Upper lobe of right lung (tissue), 1 donor: Measurements from ENCODE around the gene MAB21L2. TPM values are rescaled to one million over a fixed set of nuclear protein-coding genes. Genes with fewer than 3 reads are reported as not detected.
"Not testable (repeated sequence)": the region's sequence is repeated elsewhere in the genome, so short reads cannot be mapped to it uniquely, and the experiment has no call there.

Experiments
- ATAC-seq: fragments of 200-7000 bp; cut with Tn5 transposase; one replicate; pipeline ENCODE4 v1.9.1; 2020; ENCODE audit warnings: mild to moderate bottlenecking, moderate library complexity
- DNase-seq: peaks from one replicate; pipeline ENCODE4 v3.0.0-alpha.2; 2020
- H3K27ac ChIP-seq: fragments of 200-600 bp; one replicate; pipeline ENCODE4 v1.8.0; 2022
- H3K27me3 ChIP-seq: fragments of 200-600 bp; one replicate; pipeline ENCODE4 v1.8.0; 2022; ENCODE audit warnings: mild to moderate bottlenecking
- H3K36me3 ChIP-seq: fragments of 200-600 bp; one replicate; pipeline ENCODE4 v1.8.0; 2022
- H3K4me1 ChIP-seq: fragments of 200-600 bp; one replicate; pipeline ENCODE4 v1.8.0; 2022
- H3K4me3 ChIP-seq: fragments of 200-600 bp; one replicate; pipeline ENCODE4 v1.8.0; 2022; ENCODE audit warnings: mild to moderate bottlenecking
- H3K9me3 ChIP-seq: fragments of 200-600 bp; one replicate; pipeline ENCODE4 v1.8.0; 2022
- CTCF ChIP-seq: fragments of 200-600 bp; IDR thresholded peaks from one replicate; pipeline ENCODE4 v1.8.0; 2022; ENCODE audit warnings: antibody characterized with exemption
- intact Hi-C: fragments of 100-400 bp; cut with DNase I; formaldehyde crosslinking; loops from one replicate; pipeline ENCODE4 v1.11.0; 2022
- total RNA-seq: library from RNA; stranded (reverse); fragmentation: NEBNext Ultra II Directional; extraction: Animal tissue kit (Norgen Biotek cat#: 25700); gene quantifications from one replicate; pipeline ENCODE4 v1.2.1, GENCODE V29; 2021
- donor health status: DM: no; HTN: yes; CAD: no; lungs with severe emphysema.

The MAB21L2 gene
- total RNA-seq, 1 donor from 2014 or later, result not detected

- Histone ChIP-seq H3K36me3 (no peaks in the 10 kb centered on the region), H3K4me3 (no peak overlapping the region), H3K27ac (no peak overlapping the region), H3K9me3 (no peaks in the 10 kb centered on the region), H3K4me1 (no peaks in the 10 kb centered on the region), H3K27me3 (no peaks in the 10 kb centered on the region)
- ATAC-seq (no peak), DNase-seq (no peak)
- TF ChIP-seq CTCF, result no peak
- intact Hi-C loops, result no loop called here
Measured at GRCh38 chr4:150562250-150562649, 19.7 kb upstream of the MAB21L2 start.

- intact Hi-C loops, result no loop called here
- Histone ChIP-seq H3K4me1 (no peaks in the 10 kb centered on the region), H3K4me3 (no peak overlapping the region), H3K36me3 (no peaks in the 10 kb centered on the region), H3K27ac (no peak overlapping the region), H3K9me3 (no peaks in the 10 kb centered on the region), H3K27me3 (no peaks in the 10 kb centered on the region)
- ATAC-seq (no peak), DNase-seq (no peak)
- no peak for TF ChIP-seq CTCF
Measured at GRCh38 chr4:150562751-150563150, 19.2 kb upstream of the MAB21L2 start.

- ATAC-seq, H3K9me3 ChIP-seq, H3K27ac ChIP-seq, intact Hi-C loops, H3K36me3 ChIP-seq, H3K4me1 ChIP-seq, DNase-seq, H3K4me3 ChIP-seq, H3K27me3 ChIP-seq: not testable (repeated sequence)
Measured at GRCh38 chr4:150564967-150565366, 17.0 kb upstream of the MAB21L2 start.

GRCh38 chr4:150567070-150567469 lies 14.9 kb upstream of the MAB21L2 start:
- DNase-seq (no peak), ATAC-seq (no peak)
- Histone ChIP-seq H3K4me3 (no peak overlapping the region), H3K27ac (no peak overlapping the region), H3K4me1 (no peaks in the 10 kb centered on the region), H3K36me3 (no peaks in the 10 kb centered on the region), H3K9me3 (no peaks in the 10 kb centered on the region), H3K27me3 (no peaks in the 10 kb centered on the region)
- intact Hi-C loops, result no loop called here
- no peak for TF ChIP-seq CTCF

GRCh38 chr4:150569384-150569987 lies 12.5 kb upstream of the MAB21L2 start:
- H3K9me3 ChIP-seq, result no peaks in the 10 kb centered on the region
- no peaks in the 10 kb centered on the region for H3K4me1 ChIP-seq
- H3K36me3 ChIP-seq, result no peaks in the 10 kb centered on the region
- H3K27ac ChIP-seq, result no peak overlapping the region
- DNase-seq (no peak), ATAC-seq (no peak)
- no peaks in the 10 kb centered on the region for H3K27me3 ChIP-seq
- no peak for TF ChIP-seq CTCF
- intact Hi-C loops, result no loop called here
- no peak overlapping the region for H3K4me3 ChIP-seq

GRCh38 chr4:150569998-150570535 lies 11.9 kb upstream of the MAB21L2 start:
- Histone ChIP-seq H3K27ac (no peak overlapping the region), H3K4me3 (no peak overlapping the region), H3K36me3 (no peaks in the 10 kb centered on the region), H3K4me1 (no peaks in the 10 kb centered on the region), H3K27me3 (no peaks in the 10 kb centered on the region), H3K9me3 (no peaks in the 10 kb centered on the region)
- ATAC-seq (no peak), DNase-seq (no peak)
- TF ChIP-seq CTCF, result no peak
- intact Hi-C loops, result no loop called here
